Karpas-422 (cell line): Measurements from ENCODE around the gene PKHD1. TPM values are rescaled to one million over a fixed set of nuclear protein-coding genes. Genes with fewer than 3 reads are reported as not detected.

Experiments used
- DNase-seq: peaks from one replicate; pipeline ENCODE4 v3.0.0-alpha.2; 2015
- H2AFZ ChIP-seq: fragments of 200-600 bp; sonication (generic); 2 replicates; pipeline ENCODE4 v1.6.1; 2014; ENCODE audit warnings: antibody characterized with exemption, low read length, mixed read lengths
- H3K27ac ChIP-seq: fragments of 200-600 bp; sonication (generic); 2 replicates; pipeline ENCODE4 v1.5.1; 2014; ENCODE audit warnings: mild to moderate bottlenecking, low read length, moderate library complexity
- H3K27me3 ChIP-seq: fragments of 200-600 bp; sonication (generic); 2 replicates; pipeline ENCODE4 v1.6.1; 2014; ENCODE audit warnings: low read length, mixed read lengths
- H3K36me3 ChIP-seq: fragments of 200-600 bp; sonication (generic); 2 replicates; pipeline ENCODE4 v1.6.1; 2014; ENCODE audit warnings: low read length, mixed read lengths; ENCODE audit not compliant: insufficient read depth
- H3K4me1 ChIP-seq: fragments of 200-600 bp; sonication (generic); 2 replicates; pipeline ENCODE4 v1.6.1; 2014; ENCODE audit warnings: mild to moderate bottlenecking, low read length, mixed read lengths
- H3K4me2 ChIP-seq: fragments of 200-600 bp; sonication (generic); 2 replicates; pipeline ENCODE4 v1.6.1; 2014; ENCODE audit warnings: low read length, low read depth, mild to moderate bottlenecking; ENCODE audit not compliant: poor library complexity, severe bottlenecking
- H3K4me3 ChIP-seq: fragments of 200-600 bp; sonication (generic); 2 replicates; pipeline ENCODE4 v1.5.1; 2014; ENCODE audit warnings: mild to moderate bottlenecking, antibody characterized with exemption, low read length, mixed read lengths
- H3K79me2 ChIP-seq: fragments of 200-600 bp; sonication (generic); 2 replicates; pipeline ENCODE4 v1.6.1; 2014; ENCODE audit warnings: mild to moderate bottlenecking, low read length, mixed read lengths
- H3K9ac ChIP-seq: fragments of 200-600 bp; sonication (generic); 2 replicates; pipeline ENCODE4 v1.6.0; 2014; ENCODE audit warnings: low read length
- H3K9me2 ChIP-seq: fragments of 200-600 bp; sonication (generic), shearing (Covaris generic); replicated peaks from 2 replicates; pipeline ENCODE4 v1.6.0; 2014; ENCODE audit warnings: mild to moderate bottlenecking, low read length, moderate library complexity; ENCODE audit not compliant: insufficient read depth
- H3K9me3 ChIP-seq: fragments of 300-700, 200-600 bp; sonication (generic); 2 replicates; pipeline ENCODE4 v1.6.1; 2014; ENCODE audit warnings: low read length, mixed read lengths
- H4K20me1 ChIP-seq: fragments of 200-600 bp; sonication (generic); 2 replicates; pipeline ENCODE4 v1.6.1; 2014; ENCODE audit warnings: mild to moderate bottlenecking, antibody characterized with exemption, low read length, low read depth; ENCODE audit not compliant: insufficient read depth
- total RNA-seq: library from RNA; depleted of rRNA; stranded (reverse); fragments of >200 nt; shearing (Covaris generic); gene quantifications from 2 replicates; pipeline ENCODE4 v1.2.3, GENCODE V29; 2014; ENCODE audit warnings: low replicate concordance

PKHD1 gene
- total RNA-seq, 1 experiment from 2014 or later, result 0.11 TPM

DNA sequence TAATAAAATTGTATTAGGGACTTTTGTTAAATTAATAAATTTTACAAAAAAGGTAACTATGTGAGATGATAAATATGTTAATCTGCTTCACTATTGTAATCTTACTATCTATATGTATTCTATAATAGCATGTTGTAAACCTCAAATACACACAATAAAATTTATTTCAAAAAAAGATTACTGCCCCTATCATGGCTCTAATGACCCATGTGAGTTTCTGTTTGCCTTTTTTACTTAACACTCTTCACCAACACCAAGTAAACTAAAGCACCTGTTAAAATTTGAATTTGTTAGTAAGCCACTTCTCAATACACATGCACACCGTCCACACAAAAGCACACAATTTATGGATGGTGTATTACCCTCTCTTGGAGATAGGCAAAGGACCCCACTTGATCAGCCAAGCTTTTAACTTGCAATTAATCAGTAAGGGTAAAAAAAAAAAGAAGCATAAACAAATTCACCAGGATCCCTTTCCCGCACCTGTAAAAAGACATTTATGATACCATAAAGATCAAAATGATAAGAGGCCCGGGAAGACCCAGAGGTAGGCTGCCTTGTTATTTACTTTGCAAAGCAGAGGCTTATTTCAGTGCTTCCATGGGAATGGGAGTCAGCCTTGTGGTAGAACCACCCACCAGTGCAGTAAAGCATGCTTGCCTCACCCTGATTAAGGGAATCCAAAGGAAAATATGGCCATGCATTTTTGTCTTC is 28.6 kb upstream of the PKHD1 start:
- H3K4me2 ChIP-seq, result no peak overlapping the region
- H3K79me2 ChIP-seq, result no peaks in the 10 kb centered on the region

DNA sequence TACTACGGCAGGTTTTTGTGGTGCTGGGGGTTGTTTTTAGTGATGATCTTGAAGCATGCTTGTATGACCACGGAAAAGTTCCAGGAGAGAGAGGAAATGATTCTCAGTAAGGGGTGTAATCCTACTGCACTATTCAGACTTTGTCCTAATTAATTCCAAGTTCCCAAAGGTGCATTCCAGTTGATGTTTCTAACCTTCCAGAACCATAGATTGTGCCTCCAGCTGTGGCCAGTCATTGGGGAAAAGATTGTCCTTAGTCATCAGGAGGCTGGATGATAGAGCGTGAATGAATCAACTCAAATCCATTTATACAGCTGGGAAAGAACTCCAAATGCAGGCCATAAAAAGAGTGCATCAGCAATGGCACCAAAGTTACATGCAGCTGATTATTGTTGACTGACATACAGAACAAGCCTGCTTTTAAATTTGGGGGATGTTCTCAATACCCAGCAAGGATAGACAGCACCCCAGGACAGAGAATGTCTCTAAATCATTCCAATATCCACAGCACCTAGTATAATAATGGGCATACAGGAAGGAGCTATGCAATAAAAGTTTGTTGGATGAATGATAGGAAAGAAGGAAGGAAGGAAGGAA is 27.8 kb upstream of the PKHD1 start:
- Histone ChIP-seq H3K9ac (no peak overlapping the region), H3K4me3 (no peak overlapping the region), H3K36me3 (no peaks in the 10 kb centered on the region), H3K79me2 (no peaks in the 10 kb centered on the region), H3K4me2 (no peak overlapping the region), H4K20me1 (no peaks in the 10 kb centered on the region), H3K4me1 (no peaks in the 10 kb centered on the region), H3K27me3 (no peaks in the 10 kb centered on the region), H3K27ac (no peak overlapping the region), H2AFZ (no peak overlapping the region), H3K9me2 (no peaks in the 10 kb centered on the region), H3K9me3 (no peaks in the 10 kb centered on the region)
- DNase-seq, result no peak

More for the DNA sequence above, 28.6 kb upstream of the PKHD1 start:
- Histone ChIP-seq H3K36me3 (no peaks in the 10 kb centered on the region), H2AFZ (no peak overlapping the region), H3K9ac (no peak overlapping the region), H3K9me2 (no peaks in the 10 kb centered on the region), H3K4me1 (no peaks in the 10 kb centered on the region), H3K27me3 (no peaks in the 10 kb centered on the region), H3K27ac (no peak overlapping the region), H4K20me1 (no peaks in the 10 kb centered on the region), H3K4me3 (no peak overlapping the region), H3K9me3 (no peaks in the 10 kb centered on the region)
- no peak for DNase-seq

DNA sequence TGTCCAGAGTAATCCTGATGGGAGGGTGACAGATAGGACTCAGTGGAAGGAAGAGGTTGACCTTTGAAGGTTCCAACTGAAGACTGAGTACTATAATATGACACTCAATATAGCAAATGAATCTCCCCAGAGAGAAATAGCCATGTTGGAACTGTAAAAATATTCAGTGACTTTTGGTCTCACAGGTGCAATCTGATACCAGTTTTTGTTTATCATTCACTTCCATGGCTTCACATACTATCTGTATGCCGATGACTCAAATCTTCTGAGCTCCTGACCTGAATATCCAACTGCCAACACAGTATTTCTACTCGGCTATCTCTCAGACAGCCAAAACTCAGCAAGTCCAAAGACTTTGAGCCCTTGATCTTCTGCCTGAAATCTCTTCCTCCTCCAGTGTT is 21.8 kb upstream of the PKHD1 start:
- H3K4me1 ChIP-seq, result no peaks in the 10 kb centered on the region
- no peaks in the 10 kb centered on the region for H3K9me2 ChIP-seq
- no peak overlapping the region for H3K9ac ChIP-seq
- no peaks in the 10 kb centered on the region for H3K36me3 ChIP-seq
- no peak for DNase-seq
- H3K9me3 ChIP-seq, result no peaks in the 10 kb centered on the region
- no peak overlapping the region for H3K4me3 ChIP-seq
- H3K4me2 ChIP-seq, result no peak overlapping the region
- no peaks in the 10 kb centered on the region for H3K79me2 ChIP-seq
- H3K27me3 ChIP-seq, result no peaks in the 10 kb centered on the region
- H4K20me1 ChIP-seq, result no peaks in the 10 kb centered on the region
- H3K27ac ChIP-seq, result no peak overlapping the region
- no peak overlapping the region for H2AFZ ChIP-seq

DNA sequence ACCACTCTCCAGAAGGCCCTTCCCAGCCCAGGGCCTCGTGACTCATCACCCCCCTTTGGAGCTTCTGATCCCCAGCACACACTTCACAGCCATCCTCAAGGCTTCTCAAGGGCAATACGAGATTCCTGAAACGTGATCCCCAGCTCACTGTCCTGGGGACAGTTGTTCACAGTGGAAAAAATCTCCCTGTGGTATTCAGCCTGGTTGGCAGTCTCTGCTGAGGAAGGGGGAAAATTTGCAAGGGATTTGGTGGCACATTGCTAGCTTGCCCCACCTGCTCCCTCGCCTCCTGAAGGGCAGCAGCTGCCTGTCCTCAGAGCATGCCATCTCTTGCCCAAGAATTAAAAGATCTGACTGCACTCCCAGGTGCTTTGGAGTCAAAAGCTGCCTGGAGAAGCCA is 20.7 kb upstream of the PKHD1 start:
- no peaks in the 10 kb centered on the region for H3K79me2 ChIP-seq
- no peak for DNase-seq
- H3K4me3 ChIP-seq, result no peak overlapping the region
- H2AFZ ChIP-seq, result no peak overlapping the region
- H3K9me3 ChIP-seq, result no peaks in the 10 kb centered on the region
- H3K4me2 ChIP-seq, result no peak overlapping the region
- H3K9ac ChIP-seq, result no peak overlapping the region
- H3K4me1 ChIP-seq, result no peaks in the 10 kb centered on the region
- no peak overlapping the region for H3K27ac ChIP-seq
- H3K27me3 ChIP-seq, result no peaks in the 10 kb centered on the region
- no peaks in the 10 kb centered on the region for H4K20me1 ChIP-seq
- H3K36me3 ChIP-seq, result no peaks in the 10 kb centered on the region
- no peaks in the 10 kb centered on the region for H3K9me2 ChIP-seq

DNA sequence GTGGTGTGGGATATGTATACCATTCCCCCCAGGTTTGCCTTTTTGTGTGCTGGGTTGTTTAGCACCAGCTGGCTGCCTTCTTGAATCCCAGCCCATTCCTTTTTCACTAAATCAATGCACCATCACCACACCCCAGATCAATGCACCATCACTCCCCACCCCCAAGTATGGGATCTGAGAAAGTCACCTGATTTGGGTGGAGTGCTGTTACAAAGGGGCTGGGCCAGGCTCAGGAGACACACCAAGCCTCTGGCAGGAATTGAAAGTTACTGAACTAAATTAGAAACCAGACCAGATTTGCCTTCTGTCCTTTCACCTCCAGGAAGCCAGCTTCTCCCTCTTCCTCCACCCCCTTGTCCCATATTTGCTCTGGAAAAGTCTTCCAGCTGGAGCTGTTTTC is 19.6 kb upstream of the PKHD1 start:
- H2AFZ ChIP-seq, result no peak overlapping the region
- no peaks in the 10 kb centered on the region for H3K36me3 ChIP-seq
- no peaks in the 10 kb centered on the region for H3K4me1 ChIP-seq
- H3K4me3 ChIP-seq, result no peak overlapping the region
- H3K27ac ChIP-seq, result no peak overlapping the region
- H3K4me2 ChIP-seq, result no peak overlapping the region
- H3K27me3 ChIP-seq, result no peaks in the 10 kb centered on the region
- DNase-seq, result no peak
- no peaks in the 10 kb centered on the region for H3K9me3 ChIP-seq
- H3K9ac ChIP-seq, result no peak overlapping the region
- no peaks in the 10 kb centered on the region for H3K9me2 ChIP-seq
- H4K20me1 ChIP-seq, result no peaks in the 10 kb centered on the region
- H3K79me2 ChIP-seq, result no peaks in the 10 kb centered on the region

DNA sequence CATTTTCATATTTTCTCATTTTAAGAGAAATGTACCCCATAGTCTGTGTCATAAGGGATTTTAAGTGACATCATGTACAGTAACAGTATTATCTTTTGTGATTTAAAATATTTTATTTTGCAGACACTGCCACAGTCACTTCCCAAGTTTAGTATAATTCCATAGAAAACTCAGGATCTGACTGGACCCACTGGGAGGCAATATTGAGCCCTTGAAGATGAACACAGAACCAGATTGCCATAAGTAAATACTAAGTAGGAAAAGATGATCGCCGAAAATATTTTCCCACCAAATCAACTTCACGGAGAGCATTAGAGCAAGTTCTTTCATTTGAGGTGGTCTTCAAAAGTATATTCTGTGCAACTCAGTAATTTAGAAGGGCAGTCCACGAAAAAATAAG is 17.6 kb upstream of the PKHD1 start:
- no peaks in the 10 kb centered on the region for H3K4me1 ChIP-seq
- no peak overlapping the region for H2AFZ ChIP-seq
- H3K79me2 ChIP-seq, result no peaks in the 10 kb centered on the region
- H3K9ac ChIP-seq, result no peak overlapping the region
- H3K27me3 ChIP-seq, result no peaks in the 10 kb centered on the region
- no peak for DNase-seq
- H3K4me2 ChIP-seq, result no peak overlapping the region
- H3K9me2 ChIP-seq, result no peaks in the 10 kb centered on the region
- H3K4me3 ChIP-seq, result no peak overlapping the region
- H3K27ac ChIP-seq, result no peak overlapping the region
- H3K9me3 ChIP-seq, result no peaks in the 10 kb centered on the region
- H4K20me1 ChIP-seq, result no peaks in the 10 kb centered on the region
- no peaks in the 10 kb centered on the region for H3K36me3 ChIP-seq

DNA sequence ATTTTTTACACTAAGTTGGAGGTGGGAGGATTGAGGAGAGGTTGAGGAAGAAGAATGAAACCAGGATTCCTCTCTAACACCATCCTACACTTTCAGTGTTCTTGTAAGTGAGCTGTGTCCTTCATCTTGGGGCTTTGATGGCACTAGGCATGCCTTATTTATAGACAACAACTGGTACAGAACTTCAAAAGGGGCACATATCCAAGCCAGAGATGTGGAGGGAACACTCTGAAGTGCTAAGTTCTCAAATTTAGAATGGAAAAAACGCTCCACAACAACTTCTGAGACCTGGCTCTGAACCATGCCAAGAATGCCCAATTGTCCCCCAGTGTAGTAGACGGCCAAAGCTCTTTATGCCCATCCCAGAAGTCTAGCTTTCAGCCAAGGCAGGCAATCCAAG is 16.2 kb upstream of the PKHD1 start:
- no peak for DNase-seq
- H3K36me3 ChIP-seq, result no peaks in the 10 kb centered on the region

DNA sequence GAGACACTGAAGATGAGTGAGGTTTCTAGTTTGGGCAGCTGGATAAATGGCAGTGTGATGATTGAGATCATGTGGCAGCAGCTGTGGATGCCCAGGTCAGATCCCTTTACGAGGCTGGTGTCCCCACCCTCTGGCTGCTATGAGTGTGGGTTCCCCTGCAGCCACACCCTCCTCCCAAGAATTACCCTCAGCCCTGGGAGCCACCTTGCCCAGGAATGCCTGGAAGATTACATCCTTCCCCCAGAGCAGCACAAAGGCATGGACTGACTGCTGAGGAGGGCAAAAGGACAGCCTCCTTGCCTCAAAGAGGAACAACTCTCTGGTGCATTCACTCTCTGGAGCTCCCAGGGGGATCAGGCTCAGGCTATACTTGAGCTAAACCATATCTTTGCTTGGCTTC is 15.0 kb upstream of the PKHD1 start:
- H3K4me3 ChIP-seq, result no peak overlapping the region
- no peak overlapping the region for H2AFZ ChIP-seq
- no peaks in the 10 kb centered on the region for H3K36me3 ChIP-seq
- H3K9me3 ChIP-seq, result no peaks in the 10 kb centered on the region
- no peaks in the 10 kb centered on the region for H3K9me2 ChIP-seq
- no peak overlapping the region for H3K27ac ChIP-seq
- H3K9ac ChIP-seq, result no peak overlapping the region
- no peaks in the 10 kb centered on the region for H4K20me1 ChIP-seq
- DNase-seq, result no peak
- no peaks in the 10 kb centered on the region for H3K27me3 ChIP-seq
- no peaks in the 10 kb centered on the region for H3K79me2 ChIP-seq
- H3K4me2 ChIP-seq, result no peak overlapping the region
- H3K4me1 ChIP-seq, result no peaks in the 10 kb centered on the region

More for the DNA sequence above, 16.2 kb upstream of the PKHD1 start:
- Histone ChIP-seq H3K79me2 (no peaks in the 10 kb centered on the region), H3K9me2 (no peaks in the 10 kb centered on the region), H3K4me1 (no peaks in the 10 kb centered on the region), H3K27ac (no peak overlapping the region), H2AFZ (no peak overlapping the region), H3K27me3 (no peaks in the 10 kb centered on the region), H3K9me3 (no peaks in the 10 kb centered on the region), H3K9ac (no peak overlapping the region), H3K4me2 (no peak overlapping the region), H3K4me3 (no peak overlapping the region), H4K20me1 (no peaks in the 10 kb centered on the region)
